UCSD-AML1 (cell line): ENCODE data around the gene AIPL1.
A peak's percentile ranks its signal among the peaks of the same experiment; 100 is the strongest.
"Not testable (repeated sequence)": the region's sequence is repeated elsewhere in the genome, so short reads cannot be mapped to it uniquely, and the experiment has no call there.

ENCODE experiments used
- DNase-seq: peaks from one replicate; lab custom pipeline; 2025; ENCODE audit not compliant: unreplicated experiment; lab: John Stamatoyannopoulos, UW

Gene AIPL1, protein sequence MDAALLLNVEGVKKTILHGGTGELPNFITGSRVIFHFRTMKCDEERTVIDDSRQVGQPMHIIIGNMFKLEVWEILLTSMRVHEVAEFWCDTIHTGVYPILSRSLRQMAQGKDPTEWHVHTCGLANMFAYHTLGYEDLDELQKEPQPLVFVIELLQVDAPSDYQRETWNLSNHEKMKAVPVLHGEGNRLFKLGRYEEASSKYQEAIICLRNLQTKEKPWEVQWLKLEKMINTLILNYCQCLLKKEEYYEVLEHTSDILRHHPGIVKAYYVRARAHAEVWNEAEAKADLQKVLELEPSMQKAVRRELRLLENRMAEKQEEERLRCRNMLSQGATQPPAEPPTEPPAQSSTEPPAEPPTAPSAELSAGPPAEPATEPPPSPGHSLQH

DNA sequence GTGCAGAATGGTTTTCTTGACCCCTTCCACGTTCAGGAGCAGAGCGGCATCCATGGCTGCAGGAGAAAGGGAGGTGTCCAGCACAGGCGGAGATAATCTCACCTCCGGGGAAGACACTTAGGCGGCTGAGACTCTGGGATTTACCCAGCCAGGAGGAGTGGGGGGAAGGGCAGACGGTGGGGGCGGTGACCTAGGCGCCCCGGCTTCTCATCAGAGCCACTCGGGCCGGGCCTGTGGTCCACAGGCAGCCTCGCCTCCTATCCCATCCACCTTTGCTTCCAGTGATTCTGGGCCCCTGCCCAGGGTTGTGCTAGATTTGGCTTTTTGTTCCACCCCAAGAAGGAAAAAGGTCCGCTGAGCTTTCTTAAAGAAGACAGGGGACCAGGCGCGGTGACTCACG lies at the start of gene AIPL1:
Gene AIPL1, minus strand, starts transcription at position 71 of the 400 bp plus-strand sequence. Its CDS starts 17 bp downstream, at position 54.
- no peak for DNase-seq

- no peak for DNase-seq
Observed at GRCh38 chr17:6483507-6483906, 48.6 kb upstream of the AIPL1 start.

DNA sequence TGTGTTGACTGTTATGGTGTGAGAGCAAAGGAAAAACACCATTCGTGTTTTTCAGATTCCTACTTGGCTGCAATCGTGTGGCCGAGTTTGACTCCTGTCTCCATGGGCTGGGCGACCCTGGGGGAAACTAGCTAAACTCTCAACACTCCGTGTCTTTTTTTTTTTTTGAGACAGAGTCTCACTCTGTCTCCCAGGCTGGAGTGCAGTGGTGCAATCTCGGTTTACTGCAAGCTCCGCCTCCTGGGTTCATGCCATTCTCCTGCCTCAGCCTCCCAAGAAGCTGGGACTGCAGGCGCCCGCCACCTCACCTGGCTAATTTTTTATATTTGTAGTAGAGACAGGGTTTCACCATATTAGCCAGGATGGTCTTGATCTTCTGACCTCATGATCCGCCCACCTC lies 47.9 kb upstream of the AIPL1 start:
- not testable (repeated sequence) for DNase-seq

GRCh38 chr17:6482105-6482455 lies 47.2 kb upstream of the AIPL1 start:
- no peak for DNase-seq

- no peak for DNase-seq
Observed at GRCh38 chr17:6480303-6480675, 45.4 kb upstream of the AIPL1 start.

DNA sequence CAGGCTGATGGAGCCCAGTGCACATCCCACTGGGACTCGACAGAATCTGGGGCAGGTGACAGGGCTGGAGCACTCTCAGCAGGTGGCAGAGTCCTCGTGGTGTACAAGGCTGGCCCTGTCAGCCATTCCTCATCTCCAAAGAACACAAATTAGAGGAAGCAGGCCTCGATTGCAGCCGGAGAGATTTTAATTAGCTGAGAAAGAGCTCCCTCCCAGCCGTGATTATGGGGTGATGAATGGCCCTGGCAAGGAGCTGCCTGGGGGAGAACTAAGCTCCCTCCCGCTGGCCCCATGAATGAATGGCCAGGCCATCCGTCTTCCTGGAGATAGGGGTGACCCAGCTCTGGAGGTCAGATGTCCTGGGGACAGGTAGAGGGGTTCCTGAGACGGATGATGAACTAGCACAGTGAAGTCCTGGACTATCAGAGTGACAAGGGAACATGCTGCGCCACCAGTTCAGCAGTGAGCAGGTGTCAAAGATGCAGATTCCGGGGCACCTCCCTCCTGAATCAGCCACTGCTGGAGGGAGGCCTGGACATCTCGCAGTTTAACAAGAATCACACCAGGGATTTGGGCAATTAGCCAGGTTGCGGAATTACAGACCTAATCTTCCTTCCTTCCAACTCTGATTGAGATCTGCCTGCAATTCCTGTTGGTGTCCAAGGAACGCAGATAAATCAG lies 44.8 kb upstream of the AIPL1 start:
- DNase-seq, result no peak

DNA sequence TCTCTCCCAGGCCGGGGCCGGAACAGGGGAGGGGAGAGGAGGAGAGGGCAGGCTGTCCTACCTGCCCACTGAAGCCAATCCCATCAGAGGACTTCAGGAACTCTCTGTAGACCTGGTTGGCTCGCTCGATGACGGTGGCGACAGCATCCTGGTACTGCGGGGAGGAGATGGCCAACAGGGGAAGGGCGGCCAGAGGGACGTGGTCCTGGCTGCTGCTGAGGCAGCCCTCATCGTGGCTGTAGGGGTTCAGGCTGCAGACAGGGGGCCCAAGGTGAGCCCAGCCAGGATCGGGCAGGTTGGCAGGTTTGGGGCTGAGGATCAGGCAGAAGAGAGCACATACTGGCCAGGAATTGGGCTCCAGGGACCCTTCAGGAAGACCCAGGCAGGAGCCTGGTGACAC lies 43.6 kb upstream of the AIPL1 start:
- DNase-seq, result no peak

GRCh38 chr17:6477831-6478383 lies 43.0 kb upstream of the AIPL1 start:
- DNase-seq, result no peak

DNA sequence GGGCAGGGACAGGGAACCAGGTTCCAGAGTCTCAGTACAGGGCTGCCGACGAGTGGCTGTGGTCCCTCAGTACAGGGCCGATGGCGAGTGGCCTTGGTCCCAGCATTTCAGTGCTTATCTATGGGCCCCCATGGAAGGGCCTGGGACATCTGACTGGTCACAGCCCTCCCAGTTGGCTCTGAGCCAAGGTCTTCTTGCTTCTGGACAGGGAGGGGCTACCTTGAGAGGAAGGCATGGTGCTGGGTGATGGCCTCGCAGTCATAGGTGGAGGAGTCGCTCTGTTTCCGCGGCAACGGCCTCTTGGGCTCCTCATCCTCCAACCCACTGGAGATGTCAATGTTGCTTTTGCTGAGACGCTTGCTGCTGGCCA lies 41.9 kb upstream of the AIPL1 start:
- DNase-seq, result no peak

- no peak for DNase-seq
Observed at GRCh38 chr17:6476076-6476809, 41.3 kb upstream of the AIPL1 start.

DNA sequence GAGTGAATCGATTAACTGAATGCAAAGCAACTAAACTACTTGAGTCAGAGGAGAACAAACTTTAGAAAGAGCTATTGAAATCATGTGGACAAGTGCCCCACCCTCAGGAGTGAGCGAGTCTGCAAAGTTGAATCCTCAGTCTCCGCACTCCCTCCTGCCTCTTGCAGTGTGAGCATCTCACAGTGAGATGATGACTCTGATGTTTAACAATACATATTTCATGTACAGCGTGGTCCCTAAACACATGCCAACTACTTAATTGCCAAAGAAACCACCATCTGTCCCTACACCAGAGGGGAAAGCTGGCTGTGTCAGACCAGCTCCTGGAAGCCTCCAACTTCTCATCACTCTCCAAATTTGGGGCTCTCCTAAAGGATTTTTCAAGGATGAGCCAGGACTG lies 40.5 kb upstream of the AIPL1 start:
- no peak for DNase-seq

- no peak for DNase-seq
Observed at GRCh38 chr17:6474906-6475305, 40.0 kb upstream of the AIPL1 start.

GRCh38 chr17:6474376-6474775 lies 39.5 kb upstream of the AIPL1 start:
- no peak for DNase-seq

DNA sequence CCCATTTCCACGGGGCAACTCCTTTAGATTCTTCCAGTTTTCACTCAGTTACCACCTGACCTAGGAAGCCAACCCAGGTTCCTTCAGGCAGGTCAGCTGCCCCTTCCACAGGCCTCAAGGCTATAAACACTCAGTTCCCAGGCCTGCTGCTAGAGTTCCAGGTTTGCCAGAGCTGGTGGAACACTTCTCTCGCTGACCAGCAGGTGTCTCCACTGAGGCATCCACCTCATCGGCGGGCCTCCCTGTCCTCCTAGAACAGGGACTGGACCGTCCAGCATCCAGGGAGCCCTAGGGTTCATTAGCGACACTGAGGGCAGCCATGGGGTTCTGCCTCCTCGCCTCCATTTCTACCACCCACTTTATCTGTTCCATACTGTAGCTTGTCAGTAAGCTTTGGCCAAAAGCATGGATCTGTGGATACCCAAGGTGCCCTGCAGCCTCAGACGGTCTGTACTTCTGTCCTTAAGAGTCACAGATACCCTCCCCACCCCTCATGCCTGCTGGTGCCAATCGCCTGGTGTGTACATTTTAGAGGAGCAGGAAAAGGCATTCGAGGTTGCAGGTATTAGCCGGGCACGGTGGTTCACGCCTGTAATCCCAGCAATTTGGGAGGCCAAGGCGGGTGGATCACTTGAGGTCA lies 38.3 kb upstream of the AIPL1 start:
- DNase-seq, result peak; percentile 64

GRCh38 chr17:6472517-6472916 lies 37.6 kb upstream of the AIPL1 start:
- no peak for DNase-seq

GRCh38 chr17:6471531-6472465 lies 36.9 kb upstream of the AIPL1 start:
- no peak for DNase-seq

- DNase-seq, result no peak
Observed at GRCh38 chr17:6470751-6471521, 36.0 kb upstream of the AIPL1 start.

DNA sequence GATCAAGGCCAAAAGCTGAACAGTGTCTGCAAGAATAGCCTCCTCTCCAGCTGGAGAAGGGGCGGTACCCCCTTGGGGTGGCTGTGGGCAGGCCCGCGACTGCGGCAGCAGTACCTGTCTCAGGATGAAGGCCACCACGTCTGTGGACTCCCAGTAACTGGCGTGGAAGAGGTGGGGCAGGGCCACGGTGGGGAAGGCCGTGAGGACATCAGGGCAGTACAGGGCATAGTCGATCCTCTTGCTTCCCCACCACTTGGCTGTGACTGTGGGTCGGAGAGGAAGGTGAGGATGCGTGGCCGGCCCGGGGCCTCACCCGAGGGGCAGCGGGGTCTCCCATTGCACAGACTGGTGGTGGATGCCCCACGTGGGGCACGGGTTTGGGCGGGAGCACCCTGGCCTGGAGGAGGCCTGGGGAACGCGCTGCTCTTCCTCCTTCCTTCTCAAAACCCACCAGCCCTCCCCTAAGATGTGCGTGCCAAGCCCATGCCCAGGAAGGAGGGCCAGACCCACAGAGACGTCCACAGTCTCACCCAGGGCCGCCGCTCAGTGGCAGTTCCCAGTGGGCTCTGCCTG lies 35.3 kb upstream of the AIPL1 start:
- no peak for DNase-seq
